H1 (cell line): ENCODE results near the gene FOXD3. TPM values are rescaled to one million over a fixed set of nuclear protein-coding genes. Genes with fewer than 3 reads are reported as not detected.

Source experiments
- CTCF ChIA-PET: fragments of 300-600 bp; sonication (Branson Sonifier 250); formaldehyde crosslinking; loops from one replicate; lab custom pipeline; 2021; ENCODE audit not compliant: partially characterized antibody; lab: Charles Lee
- POLR2A ChIA-PET: fragments of 300-600 bp; sonication (Branson Sonifier 250); formaldehyde crosslinking; loops from one replicate; lab custom pipeline; 2021; ENCODE audit warnings: inconsistent platforms; ENCODE audit not compliant: partially characterized antibody; lab: Charles Lee
- DNase-seq, 2 experiments: peaks; one replicate each; pipeline versions ENCODE4 v3.0.0 to v3.0.0-alpha.2; 2010 to 2022; ENCODE audit warnings: low spot score in 2 of 2, low read depth in 1 of 2, mixed read lengths in 1 of 2
- FAIRE-seq: peaks from 2 replicates; lab custom pipeline; 2011; peaks lifted over from hg19 to GRCh38; lab: Jason Lieb, UNC
- H2AFZ ChIP-seq: 2 replicates; pipeline ENCODE4 v1.8.1; 2012; ENCODE audit warnings: low read length, inconsistent platforms
- H2AK5ac ChIP-seq: 2 replicates; pipeline ENCODE4 v1.6.1; 2013; ENCODE audit warnings: low read depth, low read length
- H2BK120ac ChIP-seq: replicated peaks from 2 replicates; pipeline ENCODE3; 2013; ENCODE audit warnings: low read depth, low read length, inconsistent platforms
- H2BK12ac ChIP-seq: 2 replicates; pipeline ENCODE4 v1.6.1; 2013; ENCODE audit warnings: low read depth, low read length
- H2BK15ac ChIP-seq: 2 replicates; pipeline ENCODE4 v1.6.1; 2013; ENCODE audit warnings: low read length
- H2BK20ac ChIP-seq: 2 replicates; pipeline ENCODE4 v1.6.1; 2013; ENCODE audit warnings: low read length
- H2BK5ac ChIP-seq: 2 replicates; pipeline ENCODE4 v1.6.1; 2013; ENCODE audit warnings: low read depth, low read length
- H3K14ac ChIP-seq: 2 replicates; pipeline ENCODE4 v1.6.1; 2013; ENCODE audit warnings: inconsistent platforms; ENCODE audit not compliant: insufficient read length
- H3K18ac ChIP-seq: 2 replicates; pipeline ENCODE4 v1.6.1; 2013; ENCODE audit warnings: low read length; ENCODE audit errors: extremely low read depth
- H3K23ac ChIP-seq: 2 replicates; pipeline ENCODE4 v1.6.1; 2013; ENCODE audit warnings: inconsistent platforms; ENCODE audit not compliant: insufficient read length
- H3K23me2 ChIP-seq: 2 replicates; pipeline ENCODE4 v1.6.1; 2013; ENCODE audit warnings: low read depth, low read length
- H3K27ac ChIP-seq: 2 replicates; pipeline ENCODE4 v1.6.1; 2011; ENCODE audit warnings: low read depth, low read length, inconsistent platforms
- H3K27me3 ChIP-seq, 4 experiments: replicated peaks in 1 of 4; 1 replicate in 1 of 4; 2 replicates in 3 of 4; pipeline versions ENCODE4 v1.6.1 to v1.8.1; 2011 to 2013; ENCODE audit warnings: low read length in 3 of 4, mild to moderate bottlenecking in 3 of 4, inconsistent platforms in 2 of 4, mixed read lengths in 2 of 4, moderate library complexity in 1 of 4; ENCODE audit not compliant: control insufficient read depth in 3 of 4, insufficient read depth in 3 of 4; ENCODE audit errors: extremely low read depth in 1 of 4
- H3K36me3 ChIP-seq, 4 experiments: 2 replicates each; pipeline versions ENCODE4 v1.6.1 to v1.8.1; 2011 to 2013; ENCODE audit warnings: mild to moderate bottlenecking in 4 of 4, low read length in 3 of 4, moderate library complexity in 2 of 4, control low read depth in 1 of 4, inconsistent platforms in 1 of 4; ENCODE audit not compliant: insufficient read depth in 4 of 4, control insufficient read depth in 2 of 4
- H3K4ac ChIP-seq: replicated peaks from 2 replicates; pipeline ENCODE3; 2013; ENCODE audit warnings: low read length, low read depth, mixed read lengths, inconsistent platforms; ENCODE audit not compliant: insufficient read length
- H3K4me1 ChIP-seq, 4 experiments: replicated peaks in 1 of 4; 1 replicate in 1 of 4; 2 replicates in 3 of 4; pipeline versions ENCODE4 v1.6.1 to v1.8.1; 2011 to 2013; ENCODE audit warnings: low read length in 3 of 4, inconsistent platforms in 2 of 4, mixed read lengths in 1 of 4; ENCODE audit not compliant: insufficient read depth in 4 of 4, control insufficient read depth in 3 of 4
- H3K4me2 ChIP-seq, 2 experiments: 2 replicates each; pipeline versions ENCODE4 v1.6.1 to v1.8.1; 2011 to 2013; ENCODE audit warnings: low read depth in 2 of 2, low read length in 2 of 2, control low read depth in 1 of 2, inconsistent platforms in 1 of 2, mild to moderate bottlenecking in 1 of 2; ENCODE audit not compliant: insufficient read depth in 1 of 2
- H3K4me3 ChIP-seq, 4 experiments: fragments of 200-600, 300-600 bp in 1 of 4; sonication (generic), shearing (Covaris generic), sonication (Bioruptor Twin) in 1 of 4; 2 replicates each; pipeline versions ENCODE4 v1.5.1 to v1.8.1; 2011 to 2016; ENCODE audit warnings: low read length in 4 of 4, low read depth in 3 of 4, control low read depth in 2 of 4, inconsistent platforms in 2 of 4, mild to moderate bottlenecking in 2 of 4, mixed read lengths in 1 of 4, moderate library complexity in 1 of 4; ENCODE audit not compliant: insufficient read depth in 2 of 4; ENCODE audit errors: extremely low read depth in 1 of 4
- H3K56ac ChIP-seq: replicated peaks from 2 replicates; pipeline ENCODE3; 2013; ENCODE audit warnings: low read depth, mild to moderate bottlenecking, mixed read lengths, low read length, inconsistent platforms; ENCODE audit not compliant: insufficient read length
- H3K79me1 ChIP-seq: 2 replicates; pipeline ENCODE4 v1.6.1; 2013; ENCODE audit warnings: low read depth, low read length, control low read depth
- H3K79me2 ChIP-seq, 2 experiments: 2 replicates each; pipeline versions ENCODE4 v1.6.1 to v1.8.1; 2012 to 2013; ENCODE audit warnings: low read length in 2 of 2, mild to moderate bottlenecking in 2 of 2, inconsistent platforms in 1 of 2; ENCODE audit not compliant: insufficient read depth in 2 of 2, control insufficient read depth in 1 of 2
- H3K9ac ChIP-seq, 4 experiments: replicated peaks in 1 of 4; 1 replicate in 1 of 4; 2 replicates in 3 of 4; pipeline versions ENCODE4 v1.6.1 to v1.8.1; 2011 to 2013; ENCODE audit warnings: low read depth in 3 of 4, low read length in 3 of 4, control low read depth in 2 of 4, mild to moderate bottlenecking in 2 of 4, moderate library complexity in 2 of 4, inconsistent platforms in 1 of 4; ENCODE audit errors: extremely low read depth in 1 of 4
- H3K9me3 ChIP-seq, 2 experiments: 2 replicates each; pipeline versions ENCODE4 v1.6.1 to v1.8.1; 2012 to 2013; ENCODE audit warnings: mild to moderate bottlenecking in 2 of 2, moderate library complexity in 2 of 2, control low read depth in 1 of 2, inconsistent platforms in 1 of 2, low read depth in 1 of 2, low read length in 1 of 2, mixed read lengths in 1 of 2; ENCODE audit not compliant: insufficient read depth in 2 of 2
- H4K20me1 ChIP-seq, 2 experiments: replicated peaks in 1 of 2; 2 replicates each; pipeline versions ENCODE3 to v1.8.1; 2011 to 2013; ENCODE audit warnings: inconsistent platforms in 2 of 2, low read length in 2 of 2, mild to moderate bottlenecking in 1 of 2; ENCODE audit not compliant: insufficient read depth in 2 of 2, control insufficient read depth in 1 of 2
- H4K5ac ChIP-seq: 2 replicates; pipeline ENCODE4 v1.6.1; 2013; ENCODE audit warnings: low read length, low read depth, mixed read lengths, inconsistent platforms; ENCODE audit not compliant: insufficient read length
- H4K8ac ChIP-seq: 2 replicates; pipeline ENCODE4 v1.8.0; 2013; ENCODE audit warnings: mild to moderate bottlenecking, moderate library complexity, low read length, inconsistent platforms; ENCODE audit not compliant: insufficient read depth; ENCODE audit errors: extremely low read depth
- H4K91ac ChIP-seq: replicated peaks from 2 replicates; pipeline ENCODE3; 2013; ENCODE audit warnings: low read length, mixed read lengths, inconsistent platforms; ENCODE audit not compliant: insufficient read length
- ASH2L ChIP-seq: fragments of 200-600, 300-600 bp; sonication (generic); IDR thresholded peaks from one replicate; pipeline ENCODE4 v1.7.1; 2017; ENCODE audit warnings: low read length
- CHD2 ChIP-seq: IDR thresholded peaks from 2 replicates; pipeline ENCODE4 v1.6.1; 2012; ENCODE audit warnings: low read length, improper control_type of control experiment
- MAFK ChIP-seq: IDR thresholded peaks from 2 replicates; pipeline ENCODE4 v1.6.1; 2012; ENCODE audit warnings: low read depth, mild to moderate bottlenecking, improper control_type of control experiment, low read length
- NRF1 ChIP-seq: IDR thresholded peaks from 2 replicates; pipeline ENCODE4 v1.6.1; 2011; ENCODE audit warnings: mild to moderate bottlenecking, low read depth, low read length, improper control_type of control experiment
- TEAD4 ChIP-seq: IDR thresholded peaks from 2 replicates; pipeline ENCODE4 v1.6.1; 2012; ENCODE audit warnings: low read depth, low read length, inconsistent platforms, mixed read lengths
- WGBS, 2 experiments: shearing (Covaris generic) in 1 of 2; methylation state at CpG; one replicate each; pipeline versions ENCODE4 v1.1.6 to v1.1.7; 2013 to 2015; ENCODE audit warnings: low lambda C conversion rate in 2 of 2, mixed read lengths in 2 of 2, inconsistent platforms in 1 of 2, low coverage in 1 of 2, missing lambda C conversion rate in 1 of 2; ENCODE audit not compliant: insufficient replicate concordance in 2 of 2, insufficient coverage in 1 of 2, insufficient read length in 1 of 2; ENCODE audit errors: extremely low coverage in 1 of 2, missing lambda C conversion rate in 1 of 2; 5-methylcytosine and 5-hydroxymethylcytosine counted together
- polyA plus RNA-seq, 7 experiments: library from polyadenylated mRNA; depleted of rRNA in 3 of 7; stranded (reverse) in 5 of 7; unstranded in 2 of 7; fragments of >200 nt in 5 of 7; fragments of 200-250 nt in 2 of 7; gene quantifications; 1 replicate in 5 of 7; 2 replicates in 1 of 7; 4 replicates in 1 of 7; pipeline versions ENCODE4 v1.2.1 to v1.2.3, GENCODE V29; 2011 to 2013; ENCODE audit warnings: missing spikeins in 2 of 7, mixed read lengths in 2 of 7
- total RNA-seq: library from RNA; stranded (reverse); fragmentation: NEBNext Ultra II Directional; extraction: Animal tissue kit (Norgen Biotek cat#: 25700); gene quantifications from 2 replicates; pipeline ENCODE4 v1.2.1, GENCODE V29; 2021

The FOXD3 gene
- total and polyA plus RNA-seq, 2 of the 8 experiments (the other 6 are each of a cell fraction or from before 2014, with no cell fraction given): 8.7 to 33.7 TPM

DNA sequence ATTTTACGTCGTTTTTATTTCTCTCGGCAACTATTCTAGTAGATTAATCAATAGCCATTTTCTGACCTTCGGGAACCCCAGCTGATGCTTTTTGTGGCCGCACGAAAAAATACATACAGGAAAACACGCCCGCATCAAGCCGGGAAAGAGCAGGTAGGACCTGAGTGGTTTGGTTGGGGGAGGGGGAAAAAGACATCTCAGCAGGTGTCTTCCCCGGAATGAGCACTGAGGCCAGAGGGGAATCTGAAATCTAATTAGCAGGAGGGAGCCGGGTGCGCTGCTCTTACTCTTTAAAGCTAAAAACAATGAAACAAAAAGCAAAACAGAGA lies 618 bp upstream of the FOXD3 start:
- Histone ChIP-seq H3K18ac (peak overlapping the region; percentile 90), H3K27me3 (peaks cover 3 to 68% (median 35%) of the 10 kb centered on the region in 4 experiments; a peak in 6 of 7 replicates), H2BK120ac (no peak overlapping the region), H3K9me3 (no peaks in the 10 kb centered on the region), H3K4me3 (peak overlapping the region; percentile 57 to 80 (median 66)), H2BK20ac (no peak overlapping the region), H4K20me1 (peaks cover 0 to 2% of the 10 kb centered on the region in 2 experiments), H3K9ac (peak overlapping the region in 3 of 4 experiments; percentile 41 to 56 (median 42); a peak in 2 of 7 replicates), H3K4me2 (peak overlapping the region; percentile 86 to 94), H2BK15ac (no peak overlapping the region; the same call in 1 of the 2 replicates), H3K27ac (peak overlapping the region; percentile 79; the same call in 1 of the 2 replicates), H3K79me1 (no peaks in the 10 kb centered on the region), H3K36me3 (no peaks in the 10 kb centered on the region), H3K23ac (no peak overlapping the region), H2BK5ac (peak overlapping the region; percentile 98; the same call in 1 of the 2 replicates), H2BK12ac (peak overlapping the region; percentile 68; the same call in 1 of the 2 replicates), H4K8ac (no peak overlapping the region), H4K5ac (no peak overlapping the region), H3K23me2 (peaks cover 44% of the 10 kb centered on the region), H3K79me2 (peaks cover 0 to 29% of the 10 kb centered on the region in 2 experiments; a peak in 3 of 4 replicates), H2AK5ac (no peak overlapping the region), H3K4ac (no peak overlapping the region), H4K91ac (no peak overlapping the region), H3K56ac (no peak overlapping the region), H3K14ac (no peak overlapping the region), H2AFZ (no peak overlapping the region), H3K4me1 (peaks cover 4 to 21% (median 12%) of the 10 kb centered on the region in 4 experiments)
- ChIA-PET POLR2A (interaction anchor here (0.8 to 3.1 kb wide), 2 partner anchors 9 to 46 kb away, joined by 3 to 20 read pairs; partner anchors contain the start of gene ALG6), CTCF (interaction anchor here (0.7 to 1.3 kb wide), 4 partner anchors 16 to 126 kb away, joined by 3 read pairs; no protein-coding TSS in a partner anchor)
- FAIRE-seq: no peak
- 4% methylated on average over 12 of the region's 12 CpGs; no CpG with 5 or more reads in 1 of the 2 experiments for WGBS, 2 experiments
- peak in 1 of 2 experiments; percentile 81 for DNase-seq
- TF ChIP-seq CHD2 (no peak), MAFK (no peak), TEAD4 (peak; percentile 73; the same call in 1 of the 2 replicates), ASH2L (peak; percentile 80), NRF1 (no peak)
